Nephron (organoid): Measurements from ENCODE around the gene MRFAP1L1.

Experiments
- H3K27ac Mint-ChIP-seq, 3 experiments: 2 replicates each; pipeline ENCODE4 v1.8.0; 2020; ENCODE audit warnings: mixed read lengths in 3 of 3, mild to moderate bottlenecking in 2 of 3, moderate library complexity in 1 of 3
- H3K27me3 Mint-ChIP-seq: 2 replicates; pipeline ENCODE4 v1.8.0; 2021; ENCODE audit warnings: low read depth, mild to moderate bottlenecking, moderate library complexity, mixed read lengths
- H3K36me3 Mint-ChIP-seq: 2 replicates; pipeline ENCODE4 v1.8.0; 2020; ENCODE audit warnings: low read depth, mixed read lengths
- H3K4me1 Mint-ChIP-seq: 2 replicates; pipeline ENCODE4 v1.8.0; 2020; ENCODE audit warnings: mixed read lengths
- H3K4me3 Mint-ChIP-seq, 3 experiments: 2 replicates each; pipeline ENCODE4 v1.8.0; 2020; ENCODE audit warnings: mild to moderate bottlenecking in 3 of 3, mixed read lengths in 3 of 3, moderate library complexity in 2 of 3
- H3K9me3 Mint-ChIP-seq: 2 replicates; pipeline ENCODE4 v1.8.0; 2020; ENCODE audit warnings: mixed read lengths
- TF ChIP-seq, protein P1 (sequence below), 3 experiments: fragments of 200-600 bp; sonication (generic); IDR thresholded peaks; one replicate each; pipeline ENCODE4 v1.5.0; 2021; ENCODE audit warnings: antibody characterized with exemption in 3 of 3; ENCODE audit not compliant: unreplicated experiment in 3 of 3

MRFAP1L1 gene

GRCh38 chr4:6748286-6748685 is 38.6 kb upstream of the MRFAP1L1 start:
- H3K4me1 Mint-ChIP-seq = peaks cover 22% of the 10 kb centered on the region
- TF ChIP-seq, protein P1, sequence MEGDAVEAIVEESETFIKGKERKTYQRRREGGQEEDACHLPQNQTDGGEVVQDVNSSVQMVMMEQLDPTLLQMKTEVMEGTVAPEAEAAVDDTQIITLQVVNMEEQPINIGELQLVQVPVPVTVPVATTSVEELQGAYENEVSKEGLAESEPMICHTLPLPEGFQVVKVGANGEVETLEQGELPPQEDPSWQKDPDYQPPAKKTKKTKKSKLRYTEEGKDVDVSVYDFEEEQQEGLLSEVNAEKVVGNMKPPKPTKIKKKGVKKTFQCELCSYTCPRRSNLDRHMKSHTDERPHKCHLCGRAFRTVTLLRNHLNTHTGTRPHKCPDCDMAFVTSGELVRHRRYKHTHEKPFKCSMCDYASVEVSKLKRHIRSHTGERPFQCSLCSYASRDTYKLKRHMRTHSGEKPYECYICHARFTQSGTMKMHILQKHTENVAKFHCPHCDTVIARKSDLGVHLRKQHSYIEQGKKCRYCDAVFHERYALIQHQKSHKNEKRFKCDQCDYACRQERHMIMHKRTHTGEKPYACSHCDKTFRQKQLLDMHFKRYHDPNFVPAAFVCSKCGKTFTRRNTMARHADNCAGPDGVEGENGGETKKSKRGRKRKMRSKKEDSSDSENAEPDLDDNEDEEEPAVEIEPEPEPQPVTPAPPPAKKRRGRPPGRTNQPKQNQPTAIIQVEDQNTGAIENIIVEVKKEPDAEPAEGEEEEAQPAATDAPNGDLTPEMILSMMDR (IDR thresholded peaks at IDR 0.05; ENCODE audit: unreplicated experiment in 3 of 3) = no peak
- H3K9me3 Mint-ChIP-seq = no peaks in the 10 kb centered on the region
- H3K27me3 Mint-ChIP-seq = peaks cover 8% of the 10 kb centered on the region
- H3K27ac Mint-ChIP-seq = peak overlapping the region in 1 of 3 experiments; percentile 26
- H3K4me3 Mint-ChIP-seq = no peak overlapping the region
- no peaks in the 10 kb centered on the region for H3K36me3 Mint-ChIP-seq

GRCh38 chr4:6747294-6748051 is 37.8 kb upstream of the MRFAP1L1 start:
- H3K4me1 Mint-ChIP-seq = peaks cover 22% of the 10 kb centered on the region
- no peaks in the 10 kb centered on the region for H3K9me3 Mint-ChIP-seq
- no peaks in the 10 kb centered on the region for H3K36me3 Mint-ChIP-seq
- H3K27ac Mint-ChIP-seq = peak overlapping the region; percentile 53 to 95 (median 84)
- no peak overlapping the region for H3K4me3 Mint-ChIP-seq
- TF ChIP-seq, protein P1 (IDR thresholded peaks at IDR 0.05; ENCODE audit: unreplicated experiment in 3 of 3) = no peak
- H3K27me3 Mint-ChIP-seq = peaks cover 8% of the 10 kb centered on the region

GRCh38 chr4:6746721-6747293 is 37.1 kb upstream of the MRFAP1L1 start:
- peak overlapping the region; percentile 53 to 95 (median 84) for H3K27ac Mint-ChIP-seq
- peak overlapping the region in 2 of 3 experiments; percentile 28 to 46 for H3K4me3 Mint-ChIP-seq
- no peaks in the 10 kb centered on the region for H3K36me3 Mint-ChIP-seq
- H3K9me3 Mint-ChIP-seq = no peaks in the 10 kb centered on the region
- peaks cover 22% of the 10 kb centered on the region for H3K4me1 Mint-ChIP-seq
- peaks cover 8% of the 10 kb centered on the region for H3K27me3 Mint-ChIP-seq
- TF ChIP-seq, protein P1 (IDR thresholded peaks at IDR 0.05; ENCODE audit: unreplicated experiment in 3 of 3) = no peak

- H3K27ac Mint-ChIP-seq = no peak overlapping the region
- TF ChIP-seq, protein P1 (IDR thresholded peaks at IDR 0.05; ENCODE audit: unreplicated experiment in 3 of 3) = no peak
- H3K27me3 Mint-ChIP-seq = peaks cover 9% of the 10 kb centered on the region
These were observed 33.3 kb upstream of the MRFAP1L1 start for GRCh38 chr4:6742989-6743388.

DNA sequence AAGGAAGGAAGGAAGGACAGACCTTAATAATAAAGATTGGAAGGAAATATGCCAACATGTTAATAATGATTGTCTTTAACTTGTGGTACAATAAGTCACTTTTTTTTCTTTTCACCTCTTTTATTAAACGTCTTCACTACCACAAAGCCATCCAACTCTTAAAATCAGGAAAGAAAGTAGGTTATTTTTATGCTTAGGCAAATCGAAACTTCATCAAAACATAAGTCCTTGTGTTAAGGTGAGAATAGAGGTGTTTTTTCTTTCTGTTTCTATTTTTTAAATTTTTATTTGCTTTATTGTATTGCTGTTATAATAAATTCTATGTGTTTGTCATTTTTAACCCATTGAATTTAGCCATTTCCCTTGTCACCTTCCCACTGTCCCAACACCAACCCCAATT is 32.8 kb upstream of the MRFAP1L1 start:
- TF ChIP-seq, protein P1 (IDR thresholded peaks at IDR 0.05; ENCODE audit: unreplicated experiment in 3 of 3) = no peak
- Mint-ChIP-seq H3K36me3 (no peaks in the 10 kb centered on the region), H3K27me3 (peaks cover 13% of the 10 kb centered on the region), H3K27ac (no peak overlapping the region), H3K4me1 (peaks cover 9% of the 10 kb centered on the region), H3K4me3 (no peak overlapping the region), H3K9me3 (peaks cover 6% of the 10 kb centered on the region)

More at GRCh38 chr4:6742989-6743388, 33.3 kb upstream of the MRFAP1L1 start:
- Mint-ChIP-seq H3K4me1 (peaks cover 11% of the 10 kb centered on the region), H3K36me3 (no peaks in the 10 kb centered on the region), H3K4me3 (no peak overlapping the region), H3K9me3 (peaks cover 6% of the 10 kb centered on the region)
